LNCaP clone FGC (cell line): ENCODE measurements around the gene MYCL.

Source experiments
- DNase-seq: peaks from one replicate; pipeline ENCODE4 v3.0.0-alpha.2; 2011; ENCODE audit warnings: low read depth
- H3K4me3 ChIP-seq: 2 replicates; pipeline ENCODE4 v1.5.1; 2011; ENCODE audit warnings: mild to moderate bottlenecking, low read depth, low read length, control low read depth
- CTCF ChIP-seq: IDR thresholded peaks from 2 replicates; pipeline ENCODE4 v1.5.1; 2012; ENCODE audit warnings: mild to moderate bottlenecking; ENCODE audit not compliant: control insufficient read depth, insufficient read depth; ENCODE audit errors: extremely low read depth

Gene MYCL

DNA sequence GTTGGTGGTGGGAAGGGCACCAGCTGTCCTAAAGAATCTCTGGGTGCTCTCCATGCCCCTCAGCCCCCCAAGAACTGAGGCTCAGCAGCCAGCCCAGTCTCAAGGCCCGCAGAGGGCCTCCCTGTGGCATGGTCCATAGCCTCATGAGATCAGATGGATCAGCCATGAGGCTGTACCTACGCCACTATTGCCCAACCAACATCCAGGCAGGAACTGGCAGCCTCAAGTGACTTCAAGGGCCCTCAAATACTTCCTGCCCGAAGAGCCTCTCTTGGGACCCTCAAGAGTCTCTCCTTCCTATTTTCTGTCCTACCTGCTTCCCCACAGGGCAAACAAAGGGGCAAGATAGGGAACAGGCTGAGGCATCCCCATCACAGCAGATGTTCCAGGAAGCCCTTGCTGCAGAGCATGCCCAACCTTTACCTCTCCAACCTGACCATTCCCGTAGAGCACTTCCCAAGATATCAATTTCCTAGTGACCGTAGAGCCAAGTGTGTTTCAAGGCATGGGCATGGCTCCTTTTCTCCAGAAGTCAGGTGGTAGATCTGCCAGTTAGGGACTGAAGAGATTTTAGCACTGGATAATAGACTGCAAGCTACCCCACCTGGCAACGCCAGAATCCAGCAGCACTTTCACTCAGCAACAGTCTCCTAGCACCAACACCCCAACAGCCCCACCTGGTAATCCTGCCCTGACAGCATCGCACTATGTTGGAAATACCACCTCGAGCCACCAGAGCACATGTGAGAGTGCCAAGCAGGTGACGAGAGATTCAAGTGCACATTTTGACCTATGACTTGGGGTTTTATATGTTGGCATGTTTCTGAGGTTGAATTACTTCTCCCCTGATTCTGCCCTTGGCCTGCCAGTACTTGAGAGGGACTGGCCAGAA, 39.5 kb upstream of the MYCL start:
- no peak for DNase-seq
- no peak for TF ChIP-seq CTCF
- no peak overlapping the region for H3K4me3 ChIP-seq

- H3K4me3 ChIP-seq = no peak overlapping the region
- no peak for DNase-seq
- no peak for TF ChIP-seq CTCF
These were observed 38.5 kb upstream of the MYCL start for GRCh38 chr1:39940253-39940652.

GRCh38 chr1:39938856-39939255, 37.1 kb upstream of the MYCL start:
- no peak for TF ChIP-seq CTCF
- no peak overlapping the region for H3K4me3 ChIP-seq
- DNase-seq = no peak

- H3K4me3 ChIP-seq = no peak overlapping the region
- no peak for TF ChIP-seq CTCF
- DNase-seq = no peak
These were observed 35.2 kb upstream of the MYCL start for GRCh38 chr1:39936724-39937491.

- peak; percentile 52 for DNase-seq
- TF ChIP-seq CTCF = no peak
- no peak overlapping the region for H3K4me3 ChIP-seq
These were observed 32.5 kb upstream of the MYCL start for GRCh38 chr1:39933956-39934941.

- DNase-seq = no peak
- TF ChIP-seq CTCF = no peak
- H3K4me3 ChIP-seq = no peak overlapping the region
These were observed 27.3 kb upstream of the MYCL start for GRCh38 chr1:39928809-39929587.
